Measurements from ENCODE around the gene CTRB2. TPM values are rescaled to one million over a fixed set of nuclear protein-coding genes. Genes with fewer than 3 reads are reported as not detected.
A peak's percentile ranks its signal among the peaks of the same experiment; 100 is the strongest.

Gene CTRB2
- polyA plus RNA-seq, 3 donors: not detected

DNA sequence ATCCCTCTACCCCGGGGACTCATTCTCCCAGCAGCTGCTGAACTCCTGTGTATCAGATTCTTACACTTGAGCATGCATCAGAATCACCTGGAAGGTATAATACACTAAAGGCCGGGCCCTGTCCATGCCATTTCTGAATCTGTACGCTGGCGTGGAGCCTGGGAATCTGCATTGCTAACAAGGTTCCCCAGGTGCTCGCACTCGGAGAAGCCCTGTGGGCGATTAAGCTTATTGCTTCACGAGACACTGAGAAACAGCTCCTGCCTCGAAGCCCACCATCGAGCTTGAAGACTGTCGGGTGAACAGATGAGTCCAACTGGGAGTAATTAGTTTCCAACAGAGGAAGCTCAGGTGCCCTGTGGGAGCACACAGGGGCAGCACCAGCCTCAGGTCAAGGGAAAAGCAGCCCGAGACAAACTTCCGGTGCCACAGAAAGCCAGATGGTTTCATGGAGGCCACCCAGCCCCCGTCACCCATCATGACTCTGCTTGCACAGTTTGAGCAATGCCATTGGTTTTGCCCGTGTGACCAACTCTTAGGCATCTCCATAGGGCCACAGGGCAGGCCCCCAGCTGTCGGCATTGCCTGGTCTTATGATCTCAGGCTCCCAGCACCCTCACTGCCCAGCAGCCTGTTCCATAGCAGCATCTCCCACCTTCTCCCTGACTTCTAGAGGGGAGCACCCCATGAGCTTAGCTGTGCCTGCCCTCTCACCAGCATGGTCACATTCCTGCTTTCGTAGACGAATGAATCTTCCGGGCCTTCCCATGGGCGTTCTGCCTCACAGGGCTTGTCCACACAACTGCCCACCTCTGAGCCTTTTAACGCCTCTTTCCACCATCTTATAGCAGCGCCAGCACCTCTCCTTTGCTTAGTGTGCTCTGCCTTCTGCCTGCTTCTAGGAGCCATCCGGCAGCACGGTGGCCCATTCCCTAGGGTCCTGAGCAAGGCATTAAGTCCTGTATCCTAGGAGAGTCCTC lies 10.9 kb downstream of the CTRB2 start:
- Histone ChIP-seq H3K27me3 (ENCODE audit: control insufficient read depth in 2 of 2, insufficient read depth in 2 of 2, low read length in 2 of 2) (peaks cover 14 to 37% of the 10 kb centered on the region in 2 donors), H3K4me3 (replicated peaks in 1 of 3; ENCODE audit: low read depth in 2 of 3, low read length in 3 of 3) (no peak overlapping the region), H3K4me2 (replicated peaks; ENCODE audit: extremely low read depth, low read length, poor library complexity, severe bottlenecking) (no peak overlapping the region), H3K36me3 (replicated peaks in 1 of 2; ENCODE audit: control insufficient read depth in 1 of 2, insufficient read depth in 2 of 2, low read length in 2 of 2) (no peaks in the 10 kb centered on the region), H4K20me1 (ENCODE audit: insufficient read depth, low read length) (no peaks in the 10 kb centered on the region), H3K9me3 (replicated peaks in 1 of 2; ENCODE audit: control insufficient read depth in 1 of 2, insufficient read depth in 1 of 2, low read length in 2 of 2) (no peaks in the 10 kb centered on the region), H3K9ac (ENCODE audit: insufficient read depth, low read length, poor library complexity, severe bottlenecking) (peak overlapping the region; percentile 1), H3K79me2 (ENCODE audit: insufficient read depth, low read length) (no peaks in the 10 kb centered on the region), H2AFZ (ENCODE audit: insufficient read depth, low read depth, low read length, poor library complexity, severe bottlenecking) (no peak overlapping the region), H3K4me1 (ENCODE audit: control insufficient read depth in 1 of 2, insufficient read depth in 2 of 2, low read length in 2 of 2) (no peaks in the 10 kb centered on the region), H3K27ac (ENCODE audit: low read depth in 1 of 2, low read length in 2 of 2) (no peak overlapping the region)
- Mint-ChIP-seq H3K4me3 (peak overlapping the region in 1 of 2 donors; percentile 13), H3K4me1 (peaks cover 1% of the 10 kb centered on the region), H3K9me3 (peaks cover 0 to 2% (median 0%) of the 10 kb centered on the region in 7 donors), H3K27me3 (ENCODE audit: low read depth in 3 of 3) (peaks cover 57 to 77% (median 69%) of the 10 kb centered on the region in 3 donors), H3K27ac (no peak overlapping the region), H3K36me3 (no peaks in the 10 kb centered on the region)
- TF ChIP-seq, protein P1, sequence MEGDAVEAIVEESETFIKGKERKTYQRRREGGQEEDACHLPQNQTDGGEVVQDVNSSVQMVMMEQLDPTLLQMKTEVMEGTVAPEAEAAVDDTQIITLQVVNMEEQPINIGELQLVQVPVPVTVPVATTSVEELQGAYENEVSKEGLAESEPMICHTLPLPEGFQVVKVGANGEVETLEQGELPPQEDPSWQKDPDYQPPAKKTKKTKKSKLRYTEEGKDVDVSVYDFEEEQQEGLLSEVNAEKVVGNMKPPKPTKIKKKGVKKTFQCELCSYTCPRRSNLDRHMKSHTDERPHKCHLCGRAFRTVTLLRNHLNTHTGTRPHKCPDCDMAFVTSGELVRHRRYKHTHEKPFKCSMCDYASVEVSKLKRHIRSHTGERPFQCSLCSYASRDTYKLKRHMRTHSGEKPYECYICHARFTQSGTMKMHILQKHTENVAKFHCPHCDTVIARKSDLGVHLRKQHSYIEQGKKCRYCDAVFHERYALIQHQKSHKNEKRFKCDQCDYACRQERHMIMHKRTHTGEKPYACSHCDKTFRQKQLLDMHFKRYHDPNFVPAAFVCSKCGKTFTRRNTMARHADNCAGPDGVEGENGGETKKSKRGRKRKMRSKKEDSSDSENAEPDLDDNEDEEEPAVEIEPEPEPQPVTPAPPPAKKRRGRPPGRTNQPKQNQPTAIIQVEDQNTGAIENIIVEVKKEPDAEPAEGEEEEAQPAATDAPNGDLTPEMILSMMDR (IDR thresholded peaks at IDR 0.05): no peak
- WGBS (ENCODE audit: insufficient coverage): 89% methylated on average over 21 of the region's 24 CpGs
- intact Hi-C loops (cut with micrococcal nuclease): loop anchor here (5.0 to 10.0 kb wide), 2 partner anchors 566 to 569 kb away; no protein-coding TSS in a partner anchor
- no peak for DNase-seq

DNA sequence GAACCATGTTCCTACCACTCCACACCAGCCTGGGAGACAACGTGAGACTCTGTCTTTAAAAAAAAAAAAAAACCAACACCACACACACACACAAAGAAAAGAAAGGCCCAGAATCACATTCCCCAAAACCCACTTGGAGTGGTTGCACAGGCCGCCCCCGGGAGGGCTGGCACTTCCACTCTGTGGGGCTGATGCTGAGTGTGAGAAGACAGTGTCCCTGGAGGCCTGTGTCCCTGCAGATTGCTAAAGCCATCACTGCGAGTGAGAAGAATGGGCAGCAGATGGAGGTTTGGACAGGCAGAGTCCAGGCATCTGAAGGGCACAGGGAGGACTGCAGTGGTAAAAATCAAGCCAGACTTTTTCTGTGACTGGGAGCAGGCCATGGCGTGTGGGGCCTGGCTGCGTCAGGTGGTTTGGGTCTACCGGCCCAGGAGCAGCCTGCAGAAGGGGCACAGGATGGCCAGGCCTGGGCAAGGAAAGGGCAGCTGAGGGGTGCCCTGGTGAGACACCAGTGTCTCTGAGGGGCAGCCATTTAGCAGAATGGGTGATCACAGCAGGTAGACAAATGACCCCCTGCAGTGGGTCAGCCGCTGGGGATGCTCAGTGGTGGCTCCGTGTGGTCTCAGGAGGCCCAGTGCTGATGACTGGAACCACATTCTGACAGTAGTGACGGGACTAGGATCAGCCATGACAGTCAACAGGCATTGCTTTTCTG lies 13.1 kb downstream of the CTRB2 start:
- Histone ChIP-seq H3K9me3 (replicated peaks in 1 of 2; ENCODE audit: control insufficient read depth in 1 of 2, insufficient read depth in 1 of 2, low read length in 2 of 2) (no peaks in the 10 kb centered on the region), H3K36me3 (replicated peaks in 1 of 2; ENCODE audit: control insufficient read depth in 1 of 2, insufficient read depth in 2 of 2, low read length in 2 of 2) (no peaks in the 10 kb centered on the region), H3K27ac (ENCODE audit: low read depth in 1 of 2, low read length in 2 of 2) (no peak overlapping the region), H3K79me2 (ENCODE audit: insufficient read depth, low read length) (no peaks in the 10 kb centered on the region), H4K20me1 (ENCODE audit: insufficient read depth, low read length) (no peaks in the 10 kb centered on the region), H3K4me1 (ENCODE audit: control insufficient read depth in 1 of 2, insufficient read depth in 2 of 2, low read length in 2 of 2) (no peaks in the 10 kb centered on the region), H3K9ac (ENCODE audit: insufficient read depth, low read length, poor library complexity, severe bottlenecking) (no peak overlapping the region), H3K27me3 (ENCODE audit: control insufficient read depth in 2 of 2, insufficient read depth in 2 of 2, low read length in 2 of 2) (peaks cover 14 to 27% of the 10 kb centered on the region in 2 donors), H3K4me2 (replicated peaks; ENCODE audit: extremely low read depth, low read length, poor library complexity, severe bottlenecking) (no peak overlapping the region), H3K4me3 (replicated peaks in 1 of 3; ENCODE audit: low read depth in 2 of 3, low read length in 3 of 3) (no peak overlapping the region), H2AFZ (ENCODE audit: insufficient read depth, low read depth, low read length, poor library complexity, severe bottlenecking) (no peak overlapping the region)
- TF ChIP-seq, protein P1 (IDR thresholded peaks at IDR 0.05): no peak
- WGBS (ENCODE audit: insufficient coverage): 92% methylated on average over 9 of the region's 10 CpGs
- intact Hi-C loops (cut with micrococcal nuclease): loop anchor here in 1 of 2 donors (10.0 kb wide), 1 partner anchor 571 kb away; no protein-coding TSS in a partner anchor
- no peaks in the 10 kb centered on the region for H3K4me1 Mint-ChIP-seq
- H3K27me3 Mint-ChIP-seq (ENCODE audit: low read depth in 3 of 3): peaks cover 47 to 64% (median 63%) of the 10 kb centered on the region in 3 donors
- no peak overlapping the region for H3K27ac Mint-ChIP-seq
- peaks cover 0 to 2% (median 0%) of the 10 kb centered on the region in 7 donors for H3K9me3 Mint-ChIP-seq
- H3K36me3 Mint-ChIP-seq: no peaks in the 10 kb centered on the region
- H3K4me3 Mint-ChIP-seq: peak overlapping the region in 1 of 2 donors; percentile 26
- no peak for DNase-seq

All from CD14-positive monocyte (primary cell).